ENCODE results near the gene RANBP1. TPM values are rescaled to one million over a fixed set of nuclear protein-coding genes. Genes with fewer than 3 reads are reported as not detected.
A peak's percentile ranks its signal among the peaks of the same experiment; 100 is the strongest.

The RANBP1 gene
- total and polyA plus RNA-seq, 2 of the 8 experiments (the other 6 are each of a cell fraction or from before 2014, with no cell fraction given): 343 to 484 TPM

DNA sequence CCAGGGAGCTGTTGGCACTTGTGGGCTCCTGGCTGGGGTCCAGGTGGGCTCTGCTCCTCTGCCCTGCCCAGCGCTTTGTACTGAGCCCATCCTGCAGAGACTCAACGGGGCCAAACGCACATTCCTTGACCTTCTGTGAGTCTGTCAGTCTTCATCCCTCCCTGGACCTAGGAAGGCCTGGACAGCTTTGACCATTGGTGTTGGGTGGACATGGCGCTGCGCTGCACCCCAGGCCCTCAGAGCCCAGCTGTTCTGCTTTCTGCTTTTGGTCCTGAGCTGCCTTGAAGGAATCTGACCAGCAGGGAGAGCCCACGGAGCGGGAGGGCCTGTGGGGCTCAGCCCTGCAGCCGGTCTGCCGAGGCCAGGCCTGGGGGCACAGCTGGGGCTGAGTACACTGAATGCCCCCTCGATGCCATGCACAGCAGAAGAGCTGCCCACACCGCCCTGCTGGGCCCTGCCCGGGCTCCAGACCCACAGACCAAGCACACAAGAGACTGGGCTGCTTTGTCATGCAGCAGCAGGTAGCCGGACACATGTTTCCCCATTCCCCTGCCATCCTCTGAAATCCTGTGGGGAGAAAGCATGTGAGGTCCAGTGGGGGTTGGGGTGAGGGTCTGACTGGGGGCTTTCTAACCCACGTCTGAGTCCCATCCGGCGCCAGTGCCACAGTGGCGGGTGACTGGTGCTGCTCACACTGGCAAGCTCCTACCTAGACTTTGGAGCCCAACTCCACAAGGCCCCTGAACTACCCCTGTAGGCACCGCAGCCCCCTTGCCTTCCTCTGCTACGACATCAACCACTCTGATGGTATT, 59.1 kb downstream of the RANBP1 start:
- no peak for FAIRE-seq

More for the DNA sequence above, 59.1 kb downstream of the RANBP1 start:
- Histone ChIP-seq H2BK5ac (ENCODE audit: low read depth, low read length) (no peak overlapping the region), H3K4me3 (ENCODE audit: extremely low read depth in 1 of 4, insufficient read depth in 2 of 4, low read depth in 3 of 4, low read length in 4 of 4) (no peak overlapping the region), H3K27ac (ENCODE audit: low read depth, low read length) (no peak overlapping the region; the same call in 1 of the 2 replicates), H3K4me2 (ENCODE audit: insufficient read depth in 1 of 2, low read depth in 2 of 2, low read length in 2 of 2) (no peak overlapping the region), H3K23ac (ENCODE audit: insufficient read length) (no peak overlapping the region), H3K79me1 (ENCODE audit: low read depth, low read length) (no peaks in the 10 kb centered on the region), H3K4ac (replicated peaks; ENCODE audit: insufficient read length, low read depth, low read length) (no peak overlapping the region), H3K36me3 (ENCODE audit: control insufficient read depth in 2 of 4, insufficient read depth in 4 of 4, low read length in 3 of 4) (no peaks in the 10 kb centered on the region), H3K18ac (ENCODE audit: extremely low read depth, low read length) (no peak overlapping the region; the same call in 1 of the 2 replicates), H3K23me2 (ENCODE audit: low read depth, low read length) (no peaks in the 10 kb centered on the region), H3K79me2 (ENCODE audit: control insufficient read depth in 1 of 2, insufficient read depth in 2 of 2, low read length in 2 of 2) (no peaks in the 10 kb centered on the region), H3K9ac (replicated peaks in 1 of 4; ENCODE audit: extremely low read depth in 1 of 4, low read depth in 3 of 4, low read length in 3 of 4) (no peak overlapping the region), H2BK15ac (ENCODE audit: low read length) (peak overlapping the region; percentile 72; the same call in 1 of the 2 replicates), H2BK120ac (replicated peaks; ENCODE audit: low read depth, low read length) (no peak overlapping the region), H2BK12ac (ENCODE audit: low read depth, low read length) (no peak overlapping the region), H2AFZ (ENCODE audit: low read length) (no peak overlapping the region), H4K8ac (ENCODE audit: extremely low read depth, insufficient read depth, low read length) (no peak overlapping the region), H3K27me3 (replicated peaks in 1 of 4; ENCODE audit: control insufficient read depth in 3 of 4, extremely low read depth in 1 of 4, insufficient read depth in 3 of 4, low read length in 3 of 4) (no peaks in the 10 kb centered on the region), H4K20me1 (replicated peaks in 1 of 2; ENCODE audit: control insufficient read depth in 1 of 2, insufficient read depth in 2 of 2, low read length in 2 of 2) (no peaks in the 10 kb centered on the region), H2BK20ac (ENCODE audit: low read length) (peak overlapping the region; percentile 80; the same call in 1 of the 2 replicates), H3K56ac (replicated peaks; ENCODE audit: insufficient read length, low read depth, low read length) (no peak overlapping the region), H3K14ac (ENCODE audit: insufficient read length) (no peak overlapping the region), H3K9me3 (ENCODE audit: insufficient read depth in 2 of 2, low read depth in 1 of 2, low read length in 1 of 2) (no peaks in the 10 kb centered on the region), H4K91ac (replicated peaks; ENCODE audit: insufficient read length, low read length) (no peak overlapping the region), H3K4me1 (replicated peaks in 1 of 4; ENCODE audit: control insufficient read depth in 3 of 4, insufficient read depth in 4 of 4, low read length in 3 of 4) (peaks cover 0 to 8% (median 0%) of the 10 kb centered on the region in 4 experiments; a peak in 2 of 7 replicates), H2AK5ac (ENCODE audit: low read depth, low read length) (no peak overlapping the region), H4K5ac (ENCODE audit: insufficient read length, low read depth, low read length) (no peak overlapping the region)
- DNase-seq (ENCODE audit: low read depth in 1 of 2, low spot score in 2 of 2): no peak
- 76% methylated on average over 19 of the region's 19 CpGs; no CpG with 5 or more reads in 1 of the 2 experiments for WGBS, 2 experiments (ENCODE audit: extremely low coverage in 1 of 2, insufficient coverage in 1 of 2, insufficient read length in 1 of 2, insufficient replicate concordance in 2 of 2, low coverage in 1 of 2, low lambda C conversion rate in 2 of 2, missing lambda C conversion rate in 1 of 2)
- 0 out of 2 replicates have a peak, but pooled peaks have one; percentile 28 for TF ChIP-seq GABPA (IDR thresholded peaks at IDR 0.05; ENCODE audit: borderline replicate concordance, insufficient read depth, low read length)
- TF ChIP-seq, protein P1, sequence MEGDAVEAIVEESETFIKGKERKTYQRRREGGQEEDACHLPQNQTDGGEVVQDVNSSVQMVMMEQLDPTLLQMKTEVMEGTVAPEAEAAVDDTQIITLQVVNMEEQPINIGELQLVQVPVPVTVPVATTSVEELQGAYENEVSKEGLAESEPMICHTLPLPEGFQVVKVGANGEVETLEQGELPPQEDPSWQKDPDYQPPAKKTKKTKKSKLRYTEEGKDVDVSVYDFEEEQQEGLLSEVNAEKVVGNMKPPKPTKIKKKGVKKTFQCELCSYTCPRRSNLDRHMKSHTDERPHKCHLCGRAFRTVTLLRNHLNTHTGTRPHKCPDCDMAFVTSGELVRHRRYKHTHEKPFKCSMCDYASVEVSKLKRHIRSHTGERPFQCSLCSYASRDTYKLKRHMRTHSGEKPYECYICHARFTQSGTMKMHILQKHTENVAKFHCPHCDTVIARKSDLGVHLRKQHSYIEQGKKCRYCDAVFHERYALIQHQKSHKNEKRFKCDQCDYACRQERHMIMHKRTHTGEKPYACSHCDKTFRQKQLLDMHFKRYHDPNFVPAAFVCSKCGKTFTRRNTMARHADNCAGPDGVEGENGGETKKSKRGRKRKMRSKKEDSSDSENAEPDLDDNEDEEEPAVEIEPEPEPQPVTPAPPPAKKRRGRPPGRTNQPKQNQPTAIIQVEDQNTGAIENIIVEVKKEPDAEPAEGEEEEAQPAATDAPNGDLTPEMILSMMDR (IDR thresholded peaks at IDR 0.05; ENCODE audit: control extremely low read depth in 1 of 3, insufficient read depth in 1 of 3, low read depth in 1 of 3, low read length in 3 of 3): peak; percentile 22 to 39 (median 32); a peak in 3 of 4 replicates
- TF ChIP-seq HDAC6 (IDR thresholded peaks at IDR 0.05; ENCODE audit: low read depth, low read length): no peak
- no peak for TF ChIP-seq PHF8 (conservative IDR thresholded peaks at IDR 0.05; ENCODE audit: low read depth, low read length)
- peak; percentile 29 to 49; a peak in 3 of 4 replicates for TF ChIP-seq RAD21 (IDR thresholded peaks at IDR 0.05 in 1 of 2, conservative IDR thresholded peaks at IDR 0.05 in 1 of 2; ENCODE audit: low read depth in 2 of 2, low read length in 2 of 2)
- ChIA-PET POLR2A (ENCODE audit: partially characterized antibody) (interaction anchor here (1.0 to 1.7 kb wide), 3 partner anchors 39 to 71 kb away, joined by 3 to 4 read pairs (median 3); no protein-coding TSS in a partner anchor), CTCF (ENCODE audit: partially characterized antibody) (interaction anchor here (0.6 to 4.6 kb wide), 20 partner anchors 11 to 138 kb away, joined by 3 to 22 read pairs (median 6); no protein-coding TSS in a partner anchor)

Data from H1 (cell line).